GM12864 (cell line): Measurements from ENCODE around the gene CSNK1A1.
"Not testable (repeated sequence)": the region's sequence is repeated elsewhere in the genome, so short reads cannot be mapped to it uniquely, and the experiment has no call there.

Source experiments
- DNase-seq: peaks from one replicate; pipeline ENCODE4 v3.0.0-alpha.2; 2011; ENCODE audit warnings: low read depth
- H3K4me3 ChIP-seq: 2 replicates; pipeline ENCODE4 v1.5.1; 2011; ENCODE audit warnings: mild to moderate bottlenecking, low read depth, low read length, control low read depth
- CTCF ChIP-seq: IDR thresholded peaks from 2 replicates; pipeline ENCODE4 v1.5.1; 2011; ENCODE audit warnings: low read depth, mild to moderate bottlenecking, moderate library complexity, low read length, control low read depth, inconsistent platforms; ENCODE audit errors: missing control alignments

CSNK1A1 gene

DNA sequence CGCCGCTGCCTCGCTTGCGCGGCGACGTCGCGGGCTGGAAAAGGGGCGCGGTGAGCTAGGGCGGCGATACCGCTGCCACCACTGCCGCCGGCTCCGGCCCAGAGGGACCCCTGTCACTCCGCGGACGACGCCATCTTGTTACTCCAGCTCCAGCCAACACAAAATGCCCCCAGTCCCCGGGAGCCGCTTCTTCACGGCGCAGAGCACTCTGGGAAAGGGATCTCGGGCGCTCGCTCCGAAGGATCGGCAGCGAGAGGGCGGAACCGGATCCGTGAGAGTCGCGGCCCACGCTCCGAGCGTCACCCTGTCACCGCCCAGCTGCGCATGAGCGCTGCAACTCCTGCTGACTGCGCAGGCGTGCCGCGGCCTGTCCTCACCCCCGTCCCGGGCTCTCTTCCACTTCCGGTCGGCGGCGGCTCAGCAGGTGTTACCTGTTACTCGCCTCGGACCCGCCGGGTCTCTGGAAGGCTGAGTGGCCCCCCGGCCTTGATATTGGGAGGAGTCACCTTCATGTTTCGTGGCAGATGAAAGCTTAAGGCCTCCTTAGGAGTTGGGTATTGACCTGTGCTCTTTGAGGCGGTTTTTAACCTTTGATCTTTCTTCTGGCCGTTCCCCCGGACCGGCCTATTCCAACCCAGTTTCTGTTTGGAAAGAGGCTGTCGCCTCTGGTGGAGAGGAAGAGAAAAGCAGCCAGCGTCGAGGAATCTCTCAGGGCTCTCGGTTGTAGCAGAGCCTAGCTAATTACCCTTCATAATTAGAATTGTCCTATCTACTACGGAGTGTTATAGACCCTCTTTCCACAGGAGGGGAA lies at the start of gene CSNK1A1:
Gene CSNK1A1, minus strand, starts transcription at position 213 of the 811 bp plus-strand sequence. CDS start 475 bp downstream, outside the sequence.
- peak within 1 kb of the TSS; percentile 82 for H3K4me3 ChIP-seq
- peak; percentile 95 for DNase-seq
- peak; percentile 80 for TF ChIP-seq CTCF

DNA sequence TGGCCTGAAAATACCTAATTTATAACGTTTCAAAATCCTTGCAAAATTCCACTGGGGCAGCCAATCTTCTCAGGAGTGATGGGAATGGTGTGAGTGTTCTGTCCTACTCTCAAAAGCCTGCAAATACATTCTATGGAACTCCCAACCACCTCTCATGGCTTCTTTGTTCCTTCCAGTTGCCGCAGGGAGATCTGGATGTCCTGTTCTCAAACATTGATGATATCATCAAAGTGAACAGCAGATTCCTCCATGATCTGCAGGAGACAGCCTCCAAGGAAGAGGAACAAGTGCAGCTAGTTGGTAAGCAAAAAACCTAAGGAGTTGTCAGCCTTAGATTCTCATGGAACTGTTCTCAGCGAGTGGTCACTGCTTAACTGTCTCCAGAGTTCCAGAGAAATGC lies 49.7 kb upstream of the CSNK1A1 start:
- no peak for TF ChIP-seq CTCF
- H3K4me3 ChIP-seq = no peak overlapping the region

DNA sequence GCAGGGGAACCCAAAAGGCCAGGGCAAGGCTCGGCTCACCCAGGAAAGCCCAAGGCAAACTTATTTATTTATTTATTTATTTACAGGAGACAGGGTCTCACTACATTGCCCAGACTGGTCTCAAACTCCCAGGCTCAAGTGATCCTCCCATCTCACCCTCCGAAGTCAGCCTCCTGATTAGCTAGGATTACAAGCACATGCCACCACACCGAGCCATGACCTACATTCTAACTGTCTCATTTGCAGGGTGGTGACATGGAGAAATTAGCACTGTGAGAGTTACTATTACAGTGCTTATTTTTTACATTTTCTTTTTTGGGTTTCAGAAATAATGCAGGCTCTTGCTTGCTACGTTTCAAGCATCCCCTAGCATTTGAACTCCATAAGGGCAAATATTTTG lies 48.1 kb upstream of the CSNK1A1 start:
- H3K4me3 ChIP-seq = no peak overlapping the region
- DNase-seq = no peak
- no peak for TF ChIP-seq CTCF

More for the DNA sequence above, 49.7 kb upstream of the CSNK1A1 start:
- DNase-seq = no peak

GRCh38 chr5:149598966-149599365 lies 47.7 kb upstream of the CSNK1A1 start:
- TF ChIP-seq CTCF = no peak
- no peak for DNase-seq
- H3K4me3 ChIP-seq = no peak overlapping the region

- not testable (repeated sequence) for DNase-seq, H3K4me3 ChIP-seq
Observed at GRCh38 chr5:149598234-149598633, 47.0 kb upstream of the CSNK1A1 start.

DNA sequence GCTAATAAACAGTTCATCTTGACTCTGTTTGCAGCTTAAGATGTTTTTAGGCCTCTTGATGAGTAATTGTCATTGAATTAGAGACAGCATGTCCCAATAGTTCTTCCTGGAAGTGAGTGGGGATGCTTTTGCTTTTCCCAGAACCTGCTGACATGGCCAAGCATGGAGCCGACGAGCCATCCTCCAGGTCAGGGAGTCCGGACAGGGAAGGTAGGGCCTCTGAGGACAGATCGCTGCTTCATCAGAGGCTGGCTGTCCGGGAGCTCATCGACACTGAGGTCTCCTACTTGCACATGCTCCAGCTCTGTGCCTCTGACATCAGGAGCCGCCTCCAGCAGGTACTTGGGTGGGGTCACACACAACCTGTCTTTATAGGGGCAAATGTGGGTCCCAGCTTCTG lies 46.4 kb upstream of the CSNK1A1 start:
- H3K4me3 ChIP-seq = no peak overlapping the region
- no peak for TF ChIP-seq CTCF
- DNase-seq = no peak

- DNase-seq = no peak
- no peak overlapping the region for H3K4me3 ChIP-seq
- no peak for TF ChIP-seq CTCF
Observed at GRCh38 chr5:149596712-149597111, 45.5 kb upstream of the CSNK1A1 start.

- DNase-seq, H3K4me3 ChIP-seq: not testable (repeated sequence)
Observed at GRCh38 chr5:149595105-149595504, 43.9 kb upstream of the CSNK1A1 start.
